GM18499 (cell line): ENCODE data around the gene CPS1.

Experiments used
- ATAC-seq: cut with Tn5 transposase; IDR thresholded peaks from one replicate; pipeline ENCODE4 v1.9.1; 2021; ENCODE audit warnings: moderate number of reproducible peaks; ENCODE audit not compliant: insufficient read depth, unreplicated experiment

CPS1 gene

DNA sequence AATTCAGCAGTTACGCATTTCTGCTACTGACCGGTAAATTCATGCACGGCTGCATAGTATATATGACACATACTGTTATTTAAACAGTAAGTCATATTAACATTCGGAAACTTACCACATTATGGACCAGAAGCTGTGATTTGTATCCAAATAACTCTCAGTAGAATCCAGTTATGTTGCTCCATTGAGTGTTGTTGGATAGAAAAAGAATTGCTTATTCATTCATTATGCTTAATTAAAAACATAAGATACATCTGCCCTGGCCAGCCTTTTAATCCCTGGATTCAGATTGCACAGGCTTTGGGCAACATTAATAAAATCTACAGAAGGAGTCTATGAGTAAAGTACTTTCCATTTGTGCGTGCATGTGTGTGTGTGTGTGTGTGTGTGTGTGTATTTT lies 111.3 kb downstream of the CPS1 start:
- no peak for ATAC-seq

DNA sequence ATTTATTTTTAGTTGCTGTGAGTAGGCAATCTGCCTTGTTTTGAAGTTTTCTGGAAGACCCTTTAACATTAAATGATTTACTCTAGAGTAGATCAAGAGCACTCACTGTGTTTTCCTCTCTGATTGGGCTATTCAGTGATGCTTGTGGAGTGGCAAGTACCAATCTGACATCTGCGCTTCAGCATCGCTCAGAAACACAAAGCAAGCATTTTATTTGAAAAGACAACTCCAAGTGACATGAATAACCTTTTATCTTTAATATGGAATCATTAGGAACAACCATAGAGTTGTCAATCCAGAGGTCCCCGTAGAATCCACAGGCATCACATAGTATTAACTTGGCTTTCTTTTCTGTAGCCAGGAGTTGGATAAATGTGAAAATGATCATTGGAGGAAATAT lies 114.7 kb downstream of the CPS1 start:
- ATAC-seq = no peak

DNA sequence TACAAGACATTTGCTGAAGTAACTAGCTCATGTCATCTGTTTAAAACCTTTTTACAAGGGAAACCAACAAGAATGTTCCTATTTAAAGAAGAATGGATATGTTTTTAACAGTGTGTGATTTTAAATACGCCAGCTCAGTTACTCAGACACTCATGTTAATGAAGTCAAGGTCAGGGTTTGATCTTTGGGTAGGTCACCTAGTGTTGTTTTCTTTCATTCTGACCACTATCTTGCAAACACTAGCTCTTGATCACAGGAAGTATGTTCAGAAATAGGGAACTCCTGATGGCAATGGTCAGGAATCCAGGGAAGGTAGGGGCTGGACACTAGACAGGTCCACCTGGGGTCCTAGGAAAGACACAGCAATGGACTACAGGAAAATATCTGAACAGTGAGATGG lies 116.7 kb downstream of the CPS1 start:
- no peak for ATAC-seq

DNA sequence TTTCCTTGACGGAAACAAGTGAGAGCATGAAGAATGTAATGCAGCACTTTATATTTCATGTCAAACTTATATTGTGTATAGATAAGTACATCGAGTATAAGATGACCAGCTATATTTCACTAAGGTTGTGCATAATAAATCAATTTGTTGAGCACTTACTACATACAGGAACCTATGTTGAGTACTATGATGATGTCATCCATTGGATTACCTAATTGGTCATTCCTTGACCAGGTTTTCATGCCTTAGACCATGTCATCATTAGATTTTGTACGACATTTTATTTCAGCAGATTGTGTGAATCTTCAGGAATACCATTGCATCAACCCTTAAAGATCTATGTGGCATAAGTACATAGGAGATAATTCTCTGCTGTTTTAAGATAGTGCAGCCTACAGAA lies 119.7 kb downstream of the CPS1 start:
- no peak for ATAC-seq

DNA sequence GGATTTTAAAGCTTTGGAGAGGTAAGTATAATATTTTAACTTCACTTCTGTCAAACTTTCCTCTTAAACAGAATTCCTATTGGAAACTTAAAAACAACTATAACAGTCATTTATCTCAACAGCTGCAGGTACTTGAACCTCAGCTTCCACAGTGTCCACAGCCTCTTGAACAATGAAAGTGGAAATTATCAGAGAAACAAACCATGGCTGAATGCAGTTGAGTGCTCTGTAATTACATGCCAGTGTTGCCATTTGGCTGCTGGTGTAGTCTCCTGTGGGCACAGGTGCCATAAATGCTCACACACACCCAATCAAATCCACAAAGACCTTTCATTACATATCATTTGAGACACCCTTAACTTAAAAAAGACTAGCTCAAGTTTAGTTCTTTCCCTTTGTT lies 125.1 kb downstream of the CPS1 start:
- ATAC-seq = no peak

DNA sequence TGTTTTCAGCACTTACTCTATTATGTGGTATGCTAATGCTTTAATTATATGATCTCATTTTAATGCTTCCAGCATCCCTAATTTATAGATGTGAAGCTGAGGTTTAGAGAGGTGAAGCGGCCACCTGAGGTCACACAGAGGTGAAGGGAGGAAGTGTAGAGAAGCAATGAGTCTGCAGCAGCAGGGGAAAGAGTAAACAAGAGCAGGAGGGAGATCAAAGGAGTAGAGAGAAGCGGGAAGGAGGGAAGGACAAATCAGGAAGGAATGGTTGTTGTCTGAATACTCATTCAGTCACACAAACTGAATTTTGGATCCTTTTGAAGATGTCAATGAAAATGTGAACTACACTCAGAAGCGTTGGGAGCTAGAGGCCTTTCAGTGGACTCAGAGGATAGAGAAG lies 130.0 kb downstream of the CPS1 start:
- no peak for ATAC-seq

DNA sequence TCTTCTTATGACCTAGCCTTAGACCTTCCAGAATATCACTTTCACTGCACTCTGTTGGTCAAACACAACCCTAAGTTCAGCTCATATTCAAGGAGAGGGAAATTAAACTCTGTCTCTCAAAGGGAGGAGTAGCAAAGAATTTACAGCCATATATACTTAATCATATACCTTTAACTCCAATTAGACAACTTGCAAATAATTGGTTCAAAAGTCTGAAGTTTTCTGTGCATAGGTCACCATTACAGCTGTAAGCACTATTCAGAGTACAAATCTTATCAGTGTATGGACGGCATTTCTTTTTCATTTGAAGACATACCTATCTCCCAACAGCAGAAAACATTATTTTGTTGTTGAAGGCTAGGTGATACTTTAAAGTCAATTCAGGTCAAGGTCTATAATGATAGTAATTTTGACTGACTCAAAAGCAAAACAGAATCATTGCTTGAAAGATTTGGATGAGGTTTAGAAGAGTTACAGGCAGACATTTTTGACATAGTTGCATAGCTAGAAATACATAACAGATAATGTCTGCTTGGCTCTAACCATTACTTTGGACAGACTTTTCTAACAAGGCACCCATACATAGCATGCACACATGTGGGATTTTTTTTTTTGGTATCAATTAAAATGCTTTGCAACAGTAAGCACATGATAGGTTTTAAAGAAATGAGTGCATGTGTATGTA lies 131.5 kb downstream of the CPS1 start:
- no peak for ATAC-seq

DNA sequence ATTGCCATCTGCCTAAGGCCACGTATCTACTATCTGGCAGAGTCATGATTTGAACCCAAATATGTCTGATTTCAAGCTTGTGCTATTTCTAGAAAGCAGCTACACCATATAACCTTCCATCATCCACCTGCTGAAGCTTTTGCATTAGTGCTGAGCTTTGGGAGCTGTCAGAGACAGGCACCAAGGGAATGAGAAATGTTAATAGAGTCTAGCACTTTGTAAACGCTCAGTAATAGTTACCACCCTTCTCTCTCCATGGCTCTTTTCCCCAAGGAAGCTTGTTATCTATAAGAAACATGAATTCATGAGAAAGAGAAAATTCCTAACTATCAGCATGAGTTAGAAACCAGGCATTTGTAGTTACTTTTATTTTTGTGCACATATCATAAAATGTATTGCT lies 151.5 kb downstream of the CPS1 start:
- ATAC-seq = no peak

DNA sequence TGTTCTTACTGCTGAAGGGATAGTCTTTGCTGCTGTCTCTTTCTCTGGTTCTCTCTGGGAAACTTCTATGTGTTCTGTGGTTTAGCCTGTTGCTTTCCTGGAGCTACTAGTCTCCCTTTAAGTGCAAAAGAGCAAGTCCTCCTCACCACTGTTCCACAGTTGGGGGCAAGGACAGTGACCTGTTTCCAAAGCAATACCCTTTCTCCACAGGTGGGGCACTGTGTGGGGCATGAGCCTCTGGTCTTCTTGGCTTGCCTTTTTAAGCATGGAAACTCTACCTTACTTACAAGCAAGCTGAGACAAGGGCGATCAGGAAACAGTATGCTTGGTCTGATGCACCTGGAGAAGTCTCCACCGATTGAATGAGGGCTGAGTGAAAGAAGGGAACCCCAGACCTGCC lies 156.7 kb downstream of the CPS1 start:
- no peak for ATAC-seq

DNA sequence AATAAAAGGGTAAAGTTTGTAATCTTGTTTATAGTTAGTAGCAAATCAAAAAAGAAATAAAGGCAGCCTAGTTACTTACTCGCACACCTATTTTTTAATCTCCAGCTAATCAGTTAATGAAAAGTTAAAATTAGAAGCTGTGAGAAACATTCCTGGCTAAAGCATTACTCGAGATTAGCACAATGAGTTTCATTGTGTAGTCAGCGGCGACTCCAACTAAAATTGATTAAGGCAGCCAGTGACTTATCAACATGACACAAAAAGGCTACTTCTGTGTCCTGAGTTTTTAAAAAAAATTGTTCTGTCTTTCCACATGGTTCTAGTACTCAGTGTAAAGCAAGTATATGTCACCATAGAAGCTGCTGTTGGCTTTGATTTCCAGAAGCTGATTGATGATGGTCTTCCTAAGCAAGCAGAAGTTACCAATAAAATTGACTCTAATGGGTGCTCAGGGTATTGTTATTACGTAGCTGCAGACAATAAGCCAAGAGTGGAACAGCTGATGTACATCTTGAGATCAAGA lies 159.2 kb downstream of the CPS1 start:
- ATAC-seq = no peak

DNA sequence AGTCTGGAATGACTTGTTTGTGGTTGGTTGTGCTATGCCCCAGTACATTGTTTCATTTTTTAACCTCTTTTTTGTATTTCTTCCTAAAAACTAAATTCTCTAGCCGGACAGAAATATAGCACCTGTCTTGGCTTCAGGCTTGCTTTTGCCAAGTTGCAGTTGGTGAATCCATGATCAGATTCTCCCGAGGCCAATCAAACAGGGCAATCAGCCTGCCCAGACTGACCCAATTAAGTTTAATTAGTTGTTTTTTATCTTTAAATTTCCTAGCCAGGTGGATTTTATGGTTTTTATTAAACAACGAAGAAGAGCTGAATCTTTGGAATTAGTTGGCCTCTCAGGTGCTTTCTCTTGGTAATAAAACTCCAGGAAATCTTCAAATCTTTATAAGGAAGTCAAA lies 162.1 kb downstream of the CPS1 start:
- ATAC-seq = no peak

DNA sequence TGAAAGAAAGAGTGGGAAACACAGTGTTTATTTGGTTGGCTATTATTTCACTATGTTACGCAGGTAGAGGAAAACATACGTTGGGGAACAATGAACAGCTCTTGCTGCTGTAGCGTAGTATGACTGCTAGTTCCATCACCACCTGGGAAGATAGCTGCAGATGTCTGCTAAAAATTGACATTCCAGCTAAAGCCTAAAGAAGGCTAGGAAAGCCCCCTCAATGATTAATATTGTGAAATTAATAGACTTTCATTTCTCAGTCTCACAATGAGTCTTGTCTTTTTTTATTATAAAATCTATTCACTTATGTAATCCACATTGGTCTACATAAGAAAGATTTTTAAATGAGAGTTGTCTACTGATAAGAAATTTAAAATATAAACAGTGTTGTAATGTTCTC lies 165.7 kb downstream of the CPS1 start:
- no peak for ATAC-seq

DNA sequence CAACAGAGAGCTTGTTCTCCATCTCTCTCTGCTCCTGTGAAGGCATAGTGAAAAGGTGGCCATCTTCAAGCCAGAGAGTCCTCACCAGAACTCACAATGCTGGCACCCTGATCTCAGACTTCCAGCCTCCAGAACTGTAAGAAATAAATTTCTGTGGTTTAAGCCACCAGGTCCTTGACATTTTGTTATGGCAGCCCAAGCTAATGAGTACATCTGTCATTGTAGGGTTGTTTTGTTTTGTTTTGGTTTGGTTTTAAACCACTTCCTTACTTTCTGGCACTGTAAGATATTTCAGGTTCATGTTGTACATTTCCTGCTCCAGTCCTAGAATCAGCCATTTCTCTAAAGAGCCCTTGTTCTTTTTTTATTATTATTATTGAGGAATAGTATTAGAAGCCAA lies 171.2 kb downstream of the CPS1 start:
- no peak for ATAC-seq
